Stimulated activated CD8-positive, alpha-beta memory T cell treated with anti-CD3 and anti-CD28 coated beads, Interleukin-12 subunit alpha, Interleukin-12 subunit beta, amount 100 ng/mL, for 24 hours (primary cell): ENCODE results near the gene PEAK1.
"Not testable (repeated sequence)": the region's sequence is repeated elsewhere in the genome, so short reads cannot be mapped to it uniquely, and the experiment has no call there.

Source experiments
- DNase-seq: peaks from one replicate; pipeline ENCODE4 v3.0.0-alpha.2; 2020; ENCODE audit errors: extremely low read depth

The PEAK1 gene

GRCh38 chr15:77178411-77178810 is 241.5 kb downstream of the PEAK1 start:
- no peak for DNase-seq

- DNase-seq: not testable (repeated sequence)
Observed at GRCh38 chr15:77176148-77176547, 243.8 kb downstream of the PEAK1 start.

DNA sequence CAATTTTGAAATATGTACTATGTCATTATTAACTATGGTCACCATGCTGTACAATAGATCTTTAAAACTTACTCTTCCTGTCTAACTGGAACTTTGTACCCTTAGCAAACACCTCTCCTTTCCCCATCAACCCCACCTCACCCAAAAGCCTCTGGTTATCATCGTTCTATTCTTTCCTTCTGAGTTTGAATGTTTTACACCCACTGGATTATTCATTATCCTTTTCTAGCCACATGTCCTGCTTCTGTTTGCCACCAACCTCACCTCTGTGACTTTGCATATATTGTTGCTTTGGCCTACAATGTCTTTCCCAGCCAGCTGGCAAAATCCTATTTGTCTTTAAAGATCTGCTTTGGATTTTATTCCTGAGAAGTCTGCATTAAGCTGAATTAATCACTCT is 246.4 kb downstream of the PEAK1 start:
- DNase-seq: no peak

GRCh38 chr15:77171221-77171967 is 248.5 kb downstream of the PEAK1 start:
- DNase-seq: no peak

DNA sequence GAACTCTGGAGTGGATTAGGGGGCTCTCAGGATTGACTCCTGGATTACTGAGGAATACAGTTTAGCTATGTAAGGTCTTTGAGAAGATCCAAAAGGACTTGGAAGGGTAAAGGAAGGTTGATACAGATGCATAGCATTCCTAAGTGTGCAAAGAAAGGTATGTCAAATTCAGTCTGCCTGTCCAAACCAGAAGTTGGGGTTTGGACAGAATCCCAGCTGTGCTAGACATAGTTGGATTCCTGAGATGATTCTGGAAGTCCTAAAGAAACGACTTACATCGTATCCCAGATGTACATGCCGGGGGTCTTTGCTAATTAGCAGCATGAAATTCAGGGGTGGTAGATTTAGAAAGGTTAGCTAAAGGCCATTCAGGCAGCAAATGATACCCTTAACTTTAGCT is 251.3 kb downstream of the PEAK1 start:
- no peak for DNase-seq

- DNase-seq: no peak
Observed at GRCh38 chr15:77168141-77168540, 251.8 kb downstream of the PEAK1 start.

GRCh38 chr15:77167406-77167805 is 252.5 kb downstream of the PEAK1 start:
- DNase-seq: no peak

DNA sequence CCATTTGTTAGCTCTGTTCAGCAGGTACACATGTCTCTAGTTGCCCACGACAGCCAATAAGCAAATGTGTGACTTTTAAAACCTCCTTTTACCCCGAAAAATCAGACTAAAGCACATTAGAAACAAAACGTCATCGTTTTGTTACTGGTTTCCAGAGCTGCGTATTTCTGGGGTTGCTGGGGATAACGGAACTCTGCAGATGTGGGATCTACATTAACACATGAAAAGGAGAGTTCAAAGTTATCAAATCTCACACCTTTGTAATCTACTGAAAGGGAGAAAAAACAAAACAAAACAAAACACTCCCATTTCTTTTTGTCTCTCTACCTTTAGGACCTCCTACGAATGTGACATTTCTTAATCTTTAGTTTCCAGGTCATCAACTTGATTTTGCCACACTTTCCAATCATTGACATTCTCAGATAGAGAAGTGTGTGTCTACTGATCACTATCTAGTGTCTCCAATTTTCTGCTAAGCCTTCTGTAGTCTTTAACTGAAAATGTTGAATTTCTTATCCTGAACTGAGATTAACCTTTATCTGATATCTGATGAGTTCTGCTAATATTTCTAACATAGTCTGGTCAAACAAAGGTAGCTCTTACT is 256.0 kb downstream of the PEAK1 start:
- DNase-seq: no peak

DNA sequence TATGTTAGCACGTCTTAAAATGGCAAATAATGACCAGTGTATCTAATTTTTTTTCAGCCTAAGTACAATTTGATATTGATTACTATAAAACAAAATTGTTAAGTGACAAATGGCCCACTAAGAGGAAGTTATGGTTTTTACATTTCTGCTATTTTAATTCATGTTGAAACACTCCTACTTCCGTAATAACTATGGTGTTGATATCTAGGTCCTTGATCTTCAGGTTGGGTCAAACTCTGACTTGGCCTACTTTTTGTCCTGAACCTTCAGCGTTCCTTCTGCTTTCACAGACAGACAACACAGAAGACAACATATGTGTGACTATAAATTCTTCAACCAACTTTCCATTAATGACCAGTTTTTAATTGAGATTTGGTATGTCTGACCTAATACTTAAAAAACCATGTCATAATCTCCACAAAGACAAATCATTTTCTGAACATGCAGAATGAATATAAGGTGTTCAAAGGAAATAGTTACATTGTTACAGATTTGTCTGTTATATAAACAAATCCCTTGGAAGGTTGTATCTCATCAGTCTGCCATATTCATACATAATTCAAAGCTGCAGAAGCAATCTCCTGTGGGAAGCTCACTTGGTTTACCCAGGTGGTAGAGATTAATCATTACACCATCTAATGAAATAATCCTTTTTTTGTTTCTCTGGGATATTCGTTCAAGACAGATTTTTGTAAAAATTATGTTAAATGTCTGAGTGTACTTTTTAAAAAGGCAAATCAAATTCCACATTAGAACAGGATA is 256.9 kb downstream of the PEAK1 start:
- DNase-seq: no peak

DNA sequence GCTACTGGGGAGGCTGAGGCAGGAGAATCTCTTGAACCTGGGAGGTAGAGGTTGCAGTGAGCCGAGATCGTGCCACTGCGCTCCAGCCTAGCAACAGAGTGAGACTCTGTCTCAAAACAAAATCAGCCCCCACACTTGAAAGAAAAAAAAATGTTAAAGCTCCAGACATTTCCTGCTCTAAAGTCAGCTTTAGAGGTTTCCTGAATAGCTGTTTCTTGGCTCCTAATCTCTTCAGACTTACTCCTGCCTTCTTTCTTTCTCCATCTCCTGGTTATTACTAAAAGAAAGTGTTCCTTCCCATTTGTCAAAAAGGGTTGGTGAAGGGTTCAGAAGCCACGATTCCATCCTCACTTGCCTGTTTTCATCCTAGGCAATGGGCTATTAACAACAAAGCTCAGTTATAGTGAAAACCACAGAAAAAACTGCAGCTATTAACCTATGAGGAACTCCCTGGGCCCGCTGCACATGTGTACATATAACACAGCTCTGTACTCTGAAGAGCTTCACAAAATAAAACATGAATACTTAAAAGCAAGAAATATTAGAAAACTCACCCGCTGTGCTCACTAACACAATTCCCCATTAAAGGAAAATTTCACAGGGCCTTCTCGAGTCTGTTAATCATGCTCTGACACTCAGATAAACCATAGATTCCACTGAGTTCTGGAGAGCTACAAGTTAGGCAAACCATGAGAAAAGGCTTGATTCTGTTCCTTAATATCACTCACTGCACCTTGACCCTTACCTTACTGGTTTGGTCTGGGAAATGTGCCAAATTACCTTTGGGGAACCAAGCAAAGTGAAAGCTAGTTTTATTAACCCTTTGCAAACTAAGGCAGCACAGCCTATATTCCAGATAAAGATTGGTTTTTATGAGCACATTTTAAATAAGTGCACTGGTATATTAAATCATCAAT is 259.1 kb downstream of the PEAK1 start:
- DNase-seq: no peak

DNA sequence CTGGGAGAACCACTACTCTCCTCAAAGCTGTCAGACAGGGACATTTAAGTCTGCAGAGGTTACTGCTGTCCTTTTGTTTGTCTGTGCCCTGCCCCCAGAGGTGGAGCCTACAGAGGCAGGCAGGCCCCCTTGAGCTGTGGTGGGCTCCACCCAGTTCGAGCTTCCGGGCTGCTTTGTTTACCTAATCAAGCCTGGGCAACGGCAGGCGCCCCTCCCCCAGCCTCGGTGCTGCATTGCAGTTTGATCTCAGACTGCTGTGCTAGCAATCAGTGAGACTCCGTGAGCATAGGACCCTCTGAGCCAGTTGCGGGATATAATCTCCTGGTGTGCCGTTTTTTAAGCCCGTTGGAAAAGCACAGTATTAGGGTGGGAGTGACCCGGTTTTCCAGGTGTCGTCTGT is 263.9 kb downstream of the PEAK1 start:
- not testable (repeated sequence) for DNase-seq

GRCh38 chr15:77148191-77148590 is 271.7 kb downstream of the PEAK1 start:
- no peak for DNase-seq

GRCh38 chr15:77145370-77145769 is 274.5 kb downstream of the PEAK1 start:
- no peak for DNase-seq

DNA sequence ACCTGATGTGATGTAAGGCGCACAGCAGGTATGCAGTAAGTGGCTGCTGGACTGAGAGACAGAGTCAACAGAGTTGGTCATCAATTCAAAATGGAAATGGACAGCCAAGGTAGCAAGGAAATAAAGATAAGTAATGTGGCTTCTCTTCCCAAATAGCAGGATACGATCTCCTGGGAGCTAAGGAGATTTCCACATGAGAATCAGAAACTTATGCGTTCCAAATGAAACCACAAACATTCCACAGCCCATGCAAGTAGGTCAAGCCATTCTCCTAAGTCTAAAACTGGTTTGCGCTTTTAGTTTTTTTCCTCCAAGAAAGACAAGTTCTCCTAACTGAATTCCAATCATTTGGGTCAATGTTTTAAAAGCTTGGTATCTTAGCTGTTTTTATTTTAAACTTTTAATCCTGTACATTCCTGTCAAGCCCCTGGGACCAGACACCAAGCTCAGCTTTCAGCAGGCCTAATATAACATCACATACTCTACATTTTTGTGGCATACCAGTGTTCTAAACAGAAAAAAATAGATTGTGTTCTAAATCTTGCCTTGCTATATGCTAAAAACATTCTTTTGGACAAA is 275.3 kb downstream of the PEAK1 start:
- DNase-seq: no peak

DNA sequence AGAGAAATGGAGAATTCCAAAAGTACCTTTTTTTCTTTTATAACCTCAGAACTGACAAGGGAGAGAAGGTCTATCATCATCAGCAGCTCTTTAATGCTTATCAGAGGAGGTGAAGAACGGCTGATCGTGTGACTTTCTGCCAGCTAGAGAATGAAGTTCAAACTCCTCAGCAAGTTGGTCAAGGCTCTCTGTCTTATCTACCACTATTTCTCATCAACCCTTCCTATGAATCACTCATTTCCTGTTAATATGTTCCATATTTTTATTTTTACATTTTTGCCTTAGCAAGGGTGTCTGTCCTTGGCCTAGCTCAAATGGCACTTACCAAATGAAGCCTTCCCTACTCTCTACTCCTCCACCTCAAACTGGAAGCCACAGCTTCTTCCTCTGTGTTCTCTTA is 275.9 kb downstream of the PEAK1 start:
- no peak for DNase-seq

DNA sequence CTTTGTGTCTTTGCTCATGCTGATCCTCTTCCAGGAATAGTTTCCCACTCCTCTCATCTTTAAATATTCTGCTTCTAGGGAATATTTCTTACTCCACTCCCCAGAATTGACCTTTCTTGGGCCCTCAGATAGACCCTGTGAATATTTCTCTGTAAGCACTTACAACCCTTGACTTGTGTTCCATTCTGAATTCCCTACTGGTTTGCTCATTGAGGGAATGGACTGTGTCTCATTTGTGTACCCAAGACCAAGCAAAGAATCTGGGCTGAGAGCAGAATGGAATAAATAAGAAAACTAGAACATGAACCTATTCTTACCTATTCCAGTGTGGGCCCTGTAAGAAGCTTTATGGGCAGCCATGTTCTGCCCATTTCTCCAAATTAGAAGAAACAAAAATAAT is 276.3 kb downstream of the PEAK1 start:
- no peak for DNase-seq

DNA sequence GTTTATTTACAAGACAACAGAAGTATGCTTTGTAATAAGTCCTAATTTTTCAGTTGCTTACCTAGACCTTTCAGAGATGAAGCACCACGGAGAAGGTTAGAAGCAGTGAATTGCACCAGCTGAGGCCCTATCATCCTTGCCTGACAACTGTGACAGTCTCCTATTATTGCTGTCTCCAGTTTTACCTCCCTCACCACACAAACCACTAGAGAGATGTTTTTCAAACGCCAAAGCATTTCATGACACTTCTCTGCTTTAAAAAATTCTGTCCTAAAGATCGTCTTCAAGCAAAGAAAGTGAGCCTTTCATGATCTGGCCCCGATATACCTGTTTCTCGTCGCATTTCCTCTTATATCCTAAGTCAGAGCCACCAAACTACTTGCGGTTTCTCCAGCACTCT is 276.7 kb downstream of the PEAK1 start:
- no peak for DNase-seq

DNA sequence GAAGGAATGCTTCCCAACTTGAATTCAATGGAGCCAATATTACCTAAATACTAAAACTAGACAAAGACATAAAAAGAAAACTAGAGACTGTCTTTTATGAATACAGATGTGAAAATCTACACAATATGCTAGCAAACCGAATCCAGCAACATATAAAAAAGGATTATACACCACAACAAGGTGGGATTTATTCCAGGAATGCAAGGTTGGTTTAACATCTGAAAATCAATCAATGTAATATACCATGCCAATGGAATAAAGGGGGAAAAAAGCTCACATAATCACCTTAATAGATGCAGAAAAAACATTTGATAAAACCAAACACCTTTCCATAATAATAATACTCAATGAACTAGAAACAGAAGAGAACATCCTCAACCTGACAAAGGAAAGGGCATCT is 279.7 kb downstream of the PEAK1 start:
- DNase-seq: no peak

DNA sequence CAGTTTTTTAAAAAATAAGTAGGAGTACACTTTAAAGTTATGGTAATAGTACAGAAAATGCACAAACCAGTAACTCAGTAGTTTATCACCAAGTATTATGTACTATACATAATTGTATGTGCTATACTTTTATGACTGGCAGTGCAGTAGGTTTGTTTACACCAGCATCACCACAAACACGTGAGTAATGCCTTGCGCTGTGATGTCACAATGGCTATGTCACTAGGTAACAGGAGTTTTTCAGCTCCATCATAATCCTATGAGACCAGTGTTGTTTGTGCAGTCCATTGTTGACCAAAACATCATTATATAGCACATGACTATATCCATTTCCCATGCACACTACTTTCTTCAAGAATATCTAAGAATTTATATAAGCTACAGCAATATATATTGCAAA is 280.6 kb downstream of the PEAK1 start:
- no peak for DNase-seq

GRCh38 chr15:77138167-77138522 is 281.8 kb downstream of the PEAK1 start:
- no peak for DNase-seq

DNA sequence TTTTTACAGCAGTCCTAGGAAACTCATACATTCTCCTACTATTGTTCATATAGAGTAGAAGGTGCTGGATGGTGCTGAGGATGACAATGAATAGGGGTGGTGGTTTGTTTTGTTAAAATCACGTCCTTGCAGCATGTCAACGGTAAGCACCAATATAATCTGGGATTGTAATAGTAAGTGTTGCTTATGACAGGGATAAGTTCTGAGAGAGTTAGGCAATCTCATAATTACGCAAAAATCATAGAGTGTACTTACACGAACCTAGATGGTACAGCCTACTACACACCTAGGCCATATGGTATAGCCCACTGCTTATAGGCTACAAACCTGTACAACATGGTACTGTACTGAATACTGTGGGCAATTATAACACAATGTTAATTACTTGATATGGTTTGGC is 284.7 kb downstream of the PEAK1 start:
- DNase-seq: no peak
